HL-60 (cell line): ENCODE measurements around the gene KRT82.
A peak's percentile ranks its signal among the peaks of the same experiment; 100 is the strongest.

Source experiments
- DNase-seq, 2 experiments: peaks; one replicate each; pipeline ENCODE4 v3.0.0-alpha.2; 2010 to 2020; ENCODE audit warnings: low read depth in 1 of 2, low spot score in 1 of 2
- H3K27ac ChIP-seq: fragments of 250-450 bp; sonication (Bioruptor Pico); replicated peaks from 2 replicates; pipeline ENCODE4 v1.5.1; 2020; ENCODE audit warnings: mild to moderate bottlenecking, moderate library complexity
- H3K27me3 ChIP-seq: fragments of 250-450 bp; sonication (Bioruptor Pico); 2 replicates; pipeline ENCODE4 v1.5.1; 2021; ENCODE audit warnings: mild to moderate bottlenecking, moderate library complexity; ENCODE audit not compliant: insufficient read depth, poor library complexity, severe bottlenecking
- H3K4me3 ChIP-seq: replicated peaks from 2 replicates; pipeline ENCODE4 v1.5.1; 2011; ENCODE audit warnings: mild to moderate bottlenecking, control low read depth, low read length; ENCODE audit not compliant: insufficient read depth
- CTCF ChIP-seq: IDR thresholded peaks from one replicate; pipeline ENCODE4 v1.5.1; 2011; ENCODE audit warnings: low read length, control low read depth, inconsistent platforms; ENCODE audit not compliant: insufficient read depth
- GABPA ChIP-seq: IDR thresholded peaks from 2 replicates; pipeline ENCODE4 v1.6.1; 2012; ENCODE audit warnings: low read depth
- POLR2AphosphoS5 ChIP-seq: IDR thresholded peaks from 2 replicates; pipeline ENCODE4 v1.6.1; 2012; ENCODE audit warnings: low read depth
- SPI1 ChIP-seq: IDR thresholded peaks from 2 replicates; pipeline ENCODE4 v1.6.1; 2012; ENCODE audit warnings: low read depth, mild to moderate bottlenecking, borderline replicate concordance
- TF ChIP-seq, protein P1 (sequence below): IDR thresholded peaks from 2 replicates; pipeline ENCODE4 v1.6.1; 2012; ENCODE audit warnings: low read depth; ENCODE audit not compliant: insufficient replicate concordance

KRT82 gene

DNA sequence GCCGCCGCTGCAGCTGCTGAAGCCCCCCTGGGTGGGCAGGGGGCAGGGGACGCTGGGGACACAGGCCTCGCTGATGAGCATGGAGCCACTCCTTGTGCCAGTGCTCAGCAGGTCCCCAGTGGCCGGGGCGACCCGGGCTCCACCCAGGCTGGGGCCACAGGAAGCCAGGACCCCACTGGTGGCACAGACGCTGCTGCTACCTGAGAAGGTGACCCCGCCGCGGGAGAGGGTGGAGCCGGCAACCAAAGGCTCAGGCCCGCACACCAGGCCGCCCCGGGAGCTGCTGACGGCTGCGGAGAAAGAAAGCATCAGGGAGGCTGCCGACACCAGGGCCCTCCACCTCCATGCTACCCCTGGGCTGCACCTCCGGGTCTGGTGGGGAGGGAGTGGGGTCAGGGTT is 28.0 kb downstream of the KRT82 start:
- DNase-seq, result no peak
- H3K27me3 ChIP-seq, result peaks cover 3% of the 10 kb centered on the region
- H3K4me3 ChIP-seq, result no peak overlapping the region
- H3K27ac ChIP-seq, result no peak overlapping the region
- TF ChIP-seq GABPA (no peak), POLR2AphosphoS5 (no peak), CTCF (no peak), SPI1 (no peak)
- TF ChIP-seq, protein P1, sequence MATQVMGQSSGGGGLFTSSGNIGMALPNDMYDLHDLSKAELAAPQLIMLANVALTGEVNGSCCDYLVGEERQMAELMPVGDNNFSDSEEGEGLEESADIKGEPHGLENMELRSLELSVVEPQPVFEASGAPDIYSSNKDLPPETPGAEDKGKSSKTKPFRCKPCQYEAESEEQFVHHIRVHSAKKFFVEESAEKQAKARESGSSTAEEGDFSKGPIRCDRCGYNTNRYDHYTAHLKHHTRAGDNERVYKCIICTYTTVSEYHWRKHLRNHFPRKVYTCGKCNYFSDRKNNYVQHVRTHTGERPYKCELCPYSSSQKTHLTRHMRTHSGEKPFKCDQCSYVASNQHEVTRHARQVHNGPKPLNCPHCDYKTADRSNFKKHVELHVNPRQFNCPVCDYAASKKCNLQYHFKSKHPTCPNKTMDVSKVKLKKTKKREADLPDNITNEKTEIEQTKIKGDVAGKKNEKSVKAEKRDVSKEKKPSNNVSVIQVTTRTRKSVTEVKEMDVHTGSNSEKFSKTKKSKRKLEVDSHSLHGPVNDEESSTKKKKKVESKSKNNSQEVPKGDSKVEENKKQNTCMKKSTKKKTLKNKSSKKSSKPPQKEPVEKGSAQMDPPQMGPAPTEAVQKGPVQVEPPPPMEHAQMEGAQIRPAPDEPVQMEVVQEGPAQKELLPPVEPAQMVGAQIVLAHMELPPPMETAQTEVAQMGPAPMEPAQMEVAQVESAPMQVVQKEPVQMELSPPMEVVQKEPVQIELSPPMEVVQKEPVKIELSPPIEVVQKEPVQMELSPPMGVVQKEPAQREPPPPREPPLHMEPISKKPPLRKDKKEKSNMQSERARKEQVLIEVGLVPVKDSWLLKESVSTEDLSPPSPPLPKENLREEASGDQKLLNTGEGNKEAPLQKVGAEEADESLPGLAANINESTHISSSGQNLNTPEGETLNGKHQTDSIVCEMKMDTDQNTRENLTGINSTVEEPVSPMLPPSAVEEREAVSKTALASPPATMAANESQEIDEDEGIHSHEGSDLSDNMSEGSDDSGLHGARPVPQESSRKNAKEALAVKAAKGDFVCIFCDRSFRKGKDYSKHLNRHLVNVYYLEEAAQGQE, result no peak

- no peak for DNase-seq
- no peak for TF ChIP-seq CTCF
- TF ChIP-seq SPI1, result no peak
- TF ChIP-seq, protein P1, result no peak
- no peak for TF ChIP-seq POLR2AphosphoS5
- TF ChIP-seq GABPA, result no peak
- H3K4me3 ChIP-seq, result no peak overlapping the region
- peaks cover 3% of the 10 kb centered on the region for H3K27me3 ChIP-seq
- no peak overlapping the region for H3K27ac ChIP-seq
Measured at GRCh38 chr12:52377266-52377665, 28.9 kb downstream of the KRT82 start.

- Histone ChIP-seq H3K4me3 (no peak overlapping the region), H3K27me3 (peaks cover 3% of the 10 kb centered on the region), H3K27ac (no peak overlapping the region)
- peak; percentile 57 for TF ChIP-seq CTCF
- TF ChIP-seq, protein P1, result no peak
- DNase-seq, result peak; percentile 51 to 67
Measured at GRCh38 chr12:52372216-52373154, 33.6 kb downstream of the KRT82 start.
